GM12878 (cell line): Measurements from ENCODE around the gene LYPD5. TPM values are rescaled to one million over a fixed set of nuclear protein-coding genes. Genes with fewer than 3 reads are reported as not detected.

ENCODE experiments used
- ATAC-seq: fragments of 200-7000 bp; cut with Tn5 transposase; 3 replicates; pipeline ENCODE4 v1.9.1; 2020; ENCODE audit warnings: mild to moderate bottlenecking, moderate library complexity
- BruUV-seq: library from RNA; stranded (reverse); fragments of 400-500 nt; replicated peaks from 2 replicates; lab custom pipeline; 2021; lab: Mats Ljungman, UMichigan
- CTCF ChIA-PET: fragments of 300-600 bp; sonication (Branson Sonifier 250); formaldehyde crosslinking; extraction: SDS; loops from one replicate; lab custom pipeline; 2021; ENCODE audit warnings: inconsistent platforms; lab: Yijun Ruan, JAX
- POLR2A ChIA-PET: fragments of 350-600 bp; formaldehyde crosslinking; extraction: SDS; loops from one replicate; lab custom pipeline; 2021; ENCODE audit warnings: inconsistent platforms; lab: Charles Lee
- RAD21 ChIA-PET: fragments of 300-600 bp; sonication (Branson Sonifier 250); formaldehyde crosslinking; loops from one replicate; lab custom pipeline; 2023; ENCODE audit warnings: antibody characterized with exemption; ENCODE audit not compliant: unreplicated experiment; lab: Charles Lee
- SMC1A ChIA-PET: fragments of 300-600 bp; sonication (Branson Sonifier 250); formaldehyde crosslinking; loops from one replicate; lab custom pipeline; 2023; ENCODE audit not compliant: unreplicated experiment, uncharacterized antibody; lab: Charles Lee
- DNase-seq: peaks from one replicate; pipeline ENCODE4 v3.0.0-alpha.2; 2011; ENCODE audit warnings: low read depth, low spot score
- FAIRE-seq: peaks from 3 replicates; lab custom pipeline; 2011; peaks lifted over from hg19 to GRCh38; lab: Jason Lieb, UNC
- H2AFZ ChIP-seq: 2 replicates; pipeline ENCODE4 v1.6.0; 2011; ENCODE audit warnings: low read depth, low read length, control low read depth; ENCODE audit not compliant: control insufficient read depth
- H3K27ac ChIP-seq: 2 replicates; pipeline ENCODE4 v1.5.1; 2011; ENCODE audit warnings: control low read depth; ENCODE audit not compliant: control insufficient read depth, insufficient read depth
- H3K27me3 ChIP-seq, 2 experiments: replicated peaks in 1 of 2; 2 replicates each; pipeline versions ENCODE4 v1.6.0 to v1.6.1; 2011; ENCODE audit warnings: low read length in 1 of 2; ENCODE audit not compliant: control insufficient read depth in 2 of 2, insufficient read depth in 2 of 2
- H3K36me3 ChIP-seq, 2 experiments: 2 replicates each; pipeline ENCODE4 v1.5.1; 2011; ENCODE audit warnings: low read length in 1 of 2; ENCODE audit not compliant: control insufficient read depth in 2 of 2, insufficient read depth in 2 of 2
- H3K4me1 ChIP-seq: 2 replicates; pipeline ENCODE4 v1.6.1; 2011; ENCODE audit warnings: mild to moderate bottlenecking, low read length, moderate library complexity, mixed read lengths; ENCODE audit not compliant: control insufficient read depth, insufficient read depth
- H3K4me2 ChIP-seq: 2 replicates; pipeline ENCODE4 v1.6.0; 2011; ENCODE audit warnings: control low read depth; ENCODE audit not compliant: control insufficient read depth, insufficient read depth
- H3K4me3 ChIP-seq: fragments of 200-600 bp; sonication (generic); 2 replicates; pipeline ENCODE4 v1.5.1; 2016
- H3K79me2 ChIP-seq: 2 replicates; pipeline ENCODE4 v1.6.0; 2011; ENCODE audit warnings: low read length; ENCODE audit not compliant: control insufficient read depth, insufficient read depth
- H3K9ac ChIP-seq: 2 replicates; pipeline ENCODE4 v1.8.0; 2011; ENCODE audit warnings: low read length, control low read depth, mixed read lengths; ENCODE audit not compliant: control insufficient read depth, insufficient read depth
- H3K9me3 ChIP-seq: replicated peaks from 3 replicates; pipeline ENCODE4 v1.5.1; 2011; ENCODE audit warnings: mild to moderate bottlenecking, low read length; ENCODE audit not compliant: control insufficient read depth, insufficient read depth
- H4K20me1 ChIP-seq: 2 replicates; pipeline ENCODE4 v1.6.0; 2011; ENCODE audit not compliant: control insufficient read depth, insufficient read depth
- GATAD2B ChIP-seq: fragments of 450-650 bp; conservative IDR thresholded peaks from 2 replicates; pipeline ENCODE4 v1.6.1; 2017; ENCODE audit warnings: low read depth, mild to moderate bottlenecking, moderate library complexity
- HDAC6 ChIP-seq: fragments of 200-600 bp; sonication (generic); IDR thresholded peaks from one replicate; pipeline ENCODE4 v1.8.0; 2017; ENCODE audit warnings: antibody characterized with exemption; ENCODE audit not compliant: unreplicated experiment
- MXI1 ChIP-seq: fragments of 150-350 bp; IDR thresholded peaks from 2 replicates; pipeline ENCODE4 v1.6.1; 2011; ENCODE audit warnings: low read depth, mild to moderate bottlenecking, inconsistent platforms, low read length, improper control_type of control experiment
- RB1 ChIP-seq: fragments of 450-650 bp; formaldehyde crosslinking; IDR thresholded peaks from 2 replicates; pipeline ENCODE4 v1.6.1; 2017; ENCODE audit warnings: mild to moderate bottlenecking, borderline replicate concordance
- SREBF1 ChIP-seq: IDR thresholded peaks from 2 replicates; pipeline ENCODE4 v1.6.1; 2012; ENCODE audit warnings: mild to moderate bottlenecking, low read length
- TAF1 ChIP-seq: IDR thresholded peaks from 2 replicates; pipeline ENCODE4 v1.6.1; 2011; ENCODE audit warnings: mild to moderate bottlenecking, low read depth, low read length, borderline replicate concordance
- WGBS: methylation state at CpG from one replicate; pipeline ENCODE4 v1.1.6; 2016; ENCODE audit warnings: low lambda C conversion rate; ENCODE audit not compliant: insufficient replicate concordance, insufficient coverage; ENCODE audit errors: missing lambda C conversion rate; 5-methylcytosine and 5-hydroxymethylcytosine counted together
- in situ Hi-C: fragments of 300-500 bp; cut with MboI; formaldehyde crosslinking; loops from 9 replicates; pipeline ENCODE4 v1.14.3; 2018; ENCODE audit warnings: mixed read lengths
- intact Hi-C: fragments of 100-400 bp; cut with micrococcal nuclease; formaldehyde crosslinking; loops from one replicate; pipeline ENCODE4 v1.14.2; 2022; ENCODE audit not compliant: unreplicated experiment
- polyA plus RNA-seq, 11 experiments: library from polyadenylated mRNA; depleted of rRNA in 4 of 11; unstranded in 6 of 11; stranded (reverse) in 5 of 11; fragments of >200 nt; fragmentation: Nextera tagmentation in 4 of 11; fragmentation: Illumina TruSeq in 1 of 11; extraction: Ambion mirVana in 4 of 11; extraction: Trizol in 1 of 11; gene quantifications; 1 replicate in 1 of 11; 2 replicates in 10 of 11; pipeline versions ENCODE4 v1.2.1 to v1.2.3, GENCODE V29; 2011 to 2016; ENCODE audit warnings: inconsistent platforms in 2 of 11, missing spikeins in 2 of 11, low read depth in 1 of 11
- total RNA-seq, 4 experiments: library from RNA; depleted of rRNA in 3 of 4; stranded (reverse); fragments of >200 nt in 3 of 4; fragmentation: Illumina TruSeq in 1 of 4; extraction: Trizol in 1 of 4; gene quantifications; 2 replicates each; pipeline versions ENCODE4 v1.2.1 to v1.2.3, GENCODE V29; 2013 to 2021
- TF ChIP-seq, protein P1 (sequence below): fragments of 150-350 bp; IDR thresholded peaks from 2 replicates; pipeline ENCODE4 v1.6.1; 2016; ENCODE audit warnings: low read depth, low read length
- TF ChIP-seq, protein P2 (sequence below): fragments of 450-650 bp; IDR thresholded peaks from 2 replicates; pipeline ENCODE4 v1.6.1; 2017; ENCODE audit warnings: borderline replicate concordance

Gene LYPD5
- total and polyA plus RNA-seq, 10 of the 15 experiments (the other 5 are each of a cell fraction or from before 2014, with no cell fraction given), result 0.04 to 2.2 (median 0.69) TPM; not detected in 1

GRCh38 chr19:43762814-43763213 is 39.4 kb downstream of the LYPD5 start:
- DNase-seq (no peak), FAIRE-seq (no peak), ATAC-seq (no peak)
- H3K79me2 ChIP-seq, result peaks cover 1% of the 10 kb centered on the region; the same call in 1 of the 2 replicates
- H3K4me2 ChIP-seq, result peak overlapping the region; percentile 86; the same call in 1 of the 2 replicates
- H3K9ac ChIP-seq, result peak overlapping the region; percentile 76
- H3K27me3 ChIP-seq, result no peaks in the 10 kb centered on the region
- RAD21 ChIA-PET, result interaction anchor here (0.7 to 8.3 kb wide), 8 partner anchors 8 to 94 kb away, joined by 3 to 167 read pairs (median 38); partner anchors contain the start of genes KCNN4, PLAUR and SMG9
- WGBS, result 100% methylated on average over 2 of the region's 3 CpGs
- H3K9me3 ChIP-seq, result no peaks in the 10 kb centered on the region; the same call in 2 of the 3 replicates
- BruUV-seq, result no TSS peak
- intact Hi-C loops, result no loop called here
- H3K27ac ChIP-seq, result peak overlapping the region; percentile 100
- CTCF ChIA-PET, result interaction anchor here (0.8 to 20.8 kb wide), 7 partner anchors 8 to 208 kb away, joined by 3 to 324 read pairs (median 9); partner anchors contain the start of genes KCNN4 and SMG9
- TF ChIP-seq TAF1 (no peak), MXI1 (no peak), GATAD2B (no peak)
- in situ Hi-C loops, result loop anchor here (25.0 kb wide), 2 partner anchors 1699 to 1826 kb away; partner anchors contain the start of genes ERFL and FOSB
- peaks cover 12 to 13% of the 10 kb centered on the region in 2 experiments for H3K36me3 ChIP-seq
- H4K20me1 ChIP-seq, result no peaks in the 10 kb centered on the region
- H2AFZ ChIP-seq, result no peak overlapping the region
- H3K4me1 ChIP-seq, result peaks cover 70% of the 10 kb centered on the region
- SMC1A ChIA-PET, result interaction anchor here (1.0 to 20.1 kb wide), 5 partner anchors 10 to 95 kb away, joined by 3 to 325 read pairs (median 88); partner anchors contain the start of genes KCNN4 and SMG9
- no peak overlapping the region for H3K4me3 ChIP-seq
- POLR2A ChIA-PET, result interaction anchor here (1.1 to 18.9 kb wide), 3 partner anchors 12 to 22 kb away, joined by 3 to 389 read pairs (median 307); partner anchors contain the start of genes KCNN4 and SMG9

GRCh38 chr19:43760941-43761340 is 41.3 kb downstream of the LYPD5 start:
- no TSS peak for BruUV-seq
- SMC1A ChIA-PET, result interaction anchor here (1.2 to 20.1 kb wide), 3 partner anchors 10 to 18 kb away, joined by 5 to 325 read pairs (median 88); partner anchors contain the start of gene KCNN4
- ATAC-seq, result no peak
- FAIRE-seq, result no peak
- Histone ChIP-seq H3K36me3 (no peaks in the 10 kb centered on the region), H4K20me1 (no peaks in the 10 kb centered on the region), H3K27ac (no peak overlapping the region), H3K27me3 (no peaks in the 10 kb centered on the region), H3K9ac (no peak overlapping the region), H3K9me3 (no peaks in the 10 kb centered on the region; the same call in 2 of the 3 replicates), H3K79me2 (peaks cover 9% of the 10 kb centered on the region), H3K4me1 (peaks cover 67% of the 10 kb centered on the region), H3K4me3 (no peak overlapping the region), H3K4me2 (no peak overlapping the region), H2AFZ (no peak overlapping the region)
- WGBS, result 95% methylated on average over 4 of the region's 4 CpGs
- POLR2A ChIA-PET, result interaction anchor here (14.8 to 18.9 kb wide), 2 partner anchors 10 to 17 kb away, joined by 307 to 389 read pairs; partner anchors contain the start of genes KCNN4 and SMG9
- in situ Hi-C loops (loop anchor here (25.0 kb wide), 2 partner anchors 1701 to 1824 kb away; partner anchors contain the start of genes ERFL and FOSB), intact Hi-C loops (no loop called here)
- CTCF ChIA-PET, result interaction anchor here (1.3 to 20.8 kb wide), 4 partner anchors 15 to 92 kb away, joined by 3 to 324 read pairs (median 70); partner anchors contain the start of gene KCNN4
- DNase-seq, result no peak
- RAD21 ChIA-PET, result interaction anchor here (0.8 to 8.3 kb wide), 4 partner anchors 6 to 92 kb away, joined by 3 to 167 read pairs (median 30); partner anchors contain the start of genes KCNN4, PLAUR and SMG9
- TF ChIP-seq RB1, result no peak
- TF ChIP-seq SREBF1, result no peak
- TF ChIP-seq, protein P1, sequence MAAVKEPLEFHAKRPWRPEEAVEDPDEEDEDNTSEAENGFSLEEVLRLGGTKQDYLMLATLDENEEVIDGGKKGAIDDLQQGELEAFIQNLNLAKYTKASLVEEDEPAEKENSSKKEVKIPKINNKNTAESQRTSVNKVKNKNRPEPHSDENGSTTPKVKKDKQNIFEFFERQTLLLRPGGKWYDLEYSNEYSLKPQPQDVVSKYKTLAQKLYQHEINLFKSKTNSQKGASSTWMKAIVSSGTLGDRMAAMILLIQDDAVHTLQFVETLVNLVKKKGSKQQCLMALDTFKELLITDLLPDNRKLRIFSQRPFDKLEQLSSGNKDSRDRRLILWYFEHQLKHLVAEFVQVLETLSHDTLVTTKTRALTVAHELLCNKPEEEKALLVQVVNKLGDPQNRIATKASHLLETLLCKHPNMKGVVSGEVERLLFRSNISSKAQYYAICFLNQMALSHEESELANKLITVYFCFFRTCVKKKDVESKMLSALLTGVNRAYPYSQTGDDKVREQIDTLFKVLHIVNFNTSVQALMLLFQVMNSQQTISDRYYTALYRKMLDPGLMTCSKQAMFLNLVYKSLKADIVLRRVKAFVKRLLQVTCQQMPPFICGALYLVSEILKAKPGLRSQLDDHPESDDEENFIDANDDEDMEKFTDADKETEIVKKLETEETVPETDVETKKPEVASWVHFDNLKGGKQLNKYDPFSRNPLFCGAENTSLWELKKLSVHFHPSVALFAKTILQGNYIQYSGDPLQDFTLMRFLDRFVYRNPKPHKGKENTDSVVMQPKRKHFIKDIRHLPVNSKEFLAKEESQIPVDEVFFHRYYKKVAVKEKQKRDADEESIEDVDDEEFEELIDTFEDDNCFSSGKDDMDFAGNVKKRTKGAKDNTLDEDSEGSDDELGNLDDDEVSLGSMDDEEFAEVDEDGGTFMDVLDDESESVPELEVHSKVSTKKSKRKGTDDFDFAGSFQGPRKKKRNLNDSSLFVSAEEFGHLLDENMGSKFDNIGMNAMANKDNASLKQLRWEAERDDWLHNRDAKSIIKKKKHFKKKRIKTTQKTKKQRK, result no peak
- TF ChIP-seq HDAC6, result no peak
- TF ChIP-seq, protein P2, sequence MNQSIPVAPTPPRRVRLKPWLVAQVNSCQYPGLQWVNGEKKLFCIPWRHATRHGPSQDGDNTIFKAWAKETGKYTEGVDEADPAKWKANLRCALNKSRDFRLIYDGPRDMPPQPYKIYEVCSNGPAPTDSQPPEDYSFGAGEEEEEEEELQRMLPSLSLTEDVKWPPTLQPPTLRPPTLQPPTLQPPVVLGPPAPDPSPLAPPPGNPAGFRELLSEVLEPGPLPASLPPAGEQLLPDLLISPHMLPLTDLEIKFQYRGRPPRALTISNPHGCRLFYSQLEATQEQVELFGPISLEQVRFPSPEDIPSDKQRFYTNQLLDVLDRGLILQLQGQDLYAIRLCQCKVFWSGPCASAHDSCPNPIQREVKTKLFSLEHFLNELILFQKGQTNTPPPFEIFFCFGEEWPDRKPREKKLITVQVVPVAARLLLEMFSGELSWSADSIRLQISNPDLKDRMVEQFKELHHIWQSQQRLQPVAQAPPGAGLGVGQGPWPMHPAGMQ, result no peak
